NCI-H2196 (cell line): ENCODE results near the gene ASPRV1.

Experiments used
- DNase-seq: peaks from one replicate; lab custom pipeline; 2025; ENCODE audit not compliant: unreplicated experiment; lab: John Stamatoyannopoulos, UW

Gene ASPRV1

GRCh38 chr2:69943843-69944525 is 17.4 kb downstream of the ASPRV1 start:
- no peak for DNase-seq

- no peak for DNase-seq
Observed at GRCh38 chr2:69943000-69943842, 18.2 kb downstream of the ASPRV1 start.

GRCh38 chr2:69940691-69941090 is 20.7 kb downstream of the ASPRV1 start:
- DNase-seq = no peak

- DNase-seq = no peak
Observed at GRCh38 chr2:69939722-69940121, 21.7 kb downstream of the ASPRV1 start.

GRCh38 chr2:69937968-69938367 is 23.5 kb downstream of the ASPRV1 start:
- DNase-seq = no peak

GRCh38 chr2:69936906-69937305 is 24.5 kb downstream of the ASPRV1 start:
- DNase-seq = no peak

GRCh38 chr2:69935011-69935410 is 26.4 kb downstream of the ASPRV1 start:
- DNase-seq = no peak

- no peak for DNase-seq
Observed at GRCh38 chr2:69934614-69934908, 26.9 kb downstream of the ASPRV1 start.

- DNase-seq = no peak
Observed at GRCh38 chr2:69933839-69934613, 27.4 kb downstream of the ASPRV1 start.

GRCh38 chr2:69933254-69933828 is 28.1 kb downstream of the ASPRV1 start:
- no peak for DNase-seq

GRCh38 chr2:69932596-69932922 is 28.9 kb downstream of the ASPRV1 start:
- DNase-seq = no peak

- DNase-seq = no peak
Observed at GRCh38 chr2:69931832-69932595, 29.4 kb downstream of the ASPRV1 start.

- no peak for DNase-seq
Observed at GRCh38 chr2:69926849-69927515, 34.4 kb downstream of the ASPRV1 start.

GRCh38 chr2:69923116-69923515 is 38.3 kb downstream of the ASPRV1 start:
- no peak for DNase-seq

GRCh38 chr2:69918401-69918800 is 43.0 kb downstream of the ASPRV1 start:
- no peak for DNase-seq

GRCh38 chr2:69917852-69918251 is 43.6 kb downstream of the ASPRV1 start:
- DNase-seq = no peak

GRCh38 chr2:69916106-69916505 is 45.3 kb downstream of the ASPRV1 start:
- DNase-seq = no peak

GRCh38 chr2:69914950-69915945 is 46.2 kb downstream of the ASPRV1 start, which contains the start of gene MXD1:
MXD1 (plus strand) TSS chr2:69915109; CDS start chr2:69915331, 222 bp downstream.
- no peak for DNase-seq
